SH-SY5Y (cell line): ENCODE data around the gene ASB1.

Experiments
- GATA2 ChIP-seq: IDR thresholded peaks from 2 replicates; pipeline ENCODE4 v1.6.1; 2011; ENCODE audit warnings: mild to moderate bottlenecking, low read depth, low read length
- GATA3 ChIP-seq: IDR thresholded peaks from 2 replicates; pipeline ENCODE4 v1.6.1; 2011; ENCODE audit warnings: low read depth, mild to moderate bottlenecking, low read length, moderate library complexity

- TF ChIP-seq GATA2 (no peak), GATA3 (no peak)
These were observed 14.5 kb upstream of the ASB1 start for GRCh38 chr2:238412067-238412767.
